IMR-90 (cell line): Measurements from ENCODE around the gene KIAA0232. TPM values are rescaled to one million over a fixed set of nuclear protein-coding genes. Genes with fewer than 3 reads are reported as not detected.
A peak's percentile ranks its signal among the peaks of the same experiment; 100 is the strongest.

ENCODE experiments used
- ATAC-seq: fragments of 200-7000 bp; cut with Tn5 transposase; 2 replicates; pipeline ENCODE4 v1.9.1; 2020; ENCODE audit warnings: low read depth, mild to moderate bottlenecking, moderate library complexity
- BruUV-seq: library from RNA; stranded (reverse); fragments of 400-500 nt; replicated peaks from 2 replicates; lab custom pipeline; 2021; lab: Mats Ljungman, UMichigan
- CTCF ChIA-PET: fragments of 300-600 bp; formaldehyde crosslinking; extraction: SDS; loops from one replicate; lab custom pipeline; 2021; ENCODE audit warnings: antibody characterized with exemption; lab: Yijun Ruan, JAX
- POLR2A ChIA-PET: fragments of 300-600 bp; sonication (Branson Sonifier 250); formaldehyde crosslinking; loops from one replicate; lab custom pipeline; 2022; ENCODE audit warnings: antibody characterized with exemption; ENCODE audit not compliant: unreplicated experiment; lab: Charles Lee
- DNase-seq: peaks from one replicate; pipeline ENCODE4 v3.0.0; 2013
- H2AFZ ChIP-seq: replicated peaks from 2 replicates; pipeline ENCODE3; 2013; ENCODE audit warnings: low read length, mild to moderate bottlenecking; ENCODE audit not compliant: poor library complexity
- H2AK5ac ChIP-seq: 2 replicates; pipeline ENCODE4 v1.6.1; 2013; ENCODE audit warnings: low read depth, low read length, inconsistent platforms
- H2AK9ac ChIP-seq: replicated peaks from 2 replicates; pipeline ENCODE3; 2013; ENCODE audit warnings: mild to moderate bottlenecking, low read depth, low read length, moderate library complexity; ENCODE audit not compliant: poor library complexity
- H2BK120ac ChIP-seq: 2 replicates; pipeline ENCODE4 v1.6.1; 2013; ENCODE audit warnings: low read depth, low read length, inconsistent platforms
- H2BK15ac ChIP-seq: 3 replicates; pipeline ENCODE4 v1.6.1; 2013; ENCODE audit warnings: low read depth, low read length, inconsistent platforms
- H2BK20ac ChIP-seq: 2 replicates; pipeline ENCODE4 v1.6.1; 2013; ENCODE audit warnings: low read depth, mild to moderate bottlenecking, inconsistent platforms, low read length, moderate library complexity
- H2BK5ac ChIP-seq: 2 replicates; pipeline ENCODE4 v1.6.1; 2013; ENCODE audit warnings: mild to moderate bottlenecking, low read depth, low read length, inconsistent platforms; ENCODE audit not compliant: poor library complexity, severe bottlenecking
- H3K14ac ChIP-seq: replicated peaks from 2 replicates; pipeline ENCODE4 v1.6.1; 2013; ENCODE audit warnings: low read depth, low read length, inconsistent platforms
- H3K18ac ChIP-seq: 2 replicates; pipeline ENCODE4 v1.6.1; 2013; ENCODE audit warnings: low read depth, low read length, control low read depth
- H3K23ac ChIP-seq: 2 replicates; pipeline ENCODE4 v1.6.1; 2013; ENCODE audit warnings: low read depth, low read length, inconsistent platforms
- H3K27ac ChIP-seq: 2 replicates; pipeline ENCODE4 v1.5.1; 2013; ENCODE audit warnings: mild to moderate bottlenecking, control low read depth, low read length; ENCODE audit not compliant: insufficient read depth
- H3K27me3 ChIP-seq: 2 replicates; pipeline ENCODE4 v1.6.1; 2013; ENCODE audit warnings: low read length; ENCODE audit not compliant: control insufficient read depth, insufficient read depth
- H3K36me3 ChIP-seq: 2 replicates; pipeline ENCODE4 v1.6.1; 2013; ENCODE audit warnings: low read length, mixed read lengths; ENCODE audit not compliant: control insufficient read depth, insufficient read depth
- H3K4ac ChIP-seq: 2 replicates; pipeline ENCODE4 v1.6.1; 2013; ENCODE audit warnings: low read depth, low read length, inconsistent platforms
- H3K4me1 ChIP-seq: 2 replicates; pipeline ENCODE4 v1.6.1; 2013; ENCODE audit warnings: low read length, mixed read lengths; ENCODE audit not compliant: control insufficient read depth, insufficient read depth
- H3K4me2 ChIP-seq: 2 replicates; pipeline ENCODE4 v1.6.1; 2013; ENCODE audit warnings: low read depth, mild to moderate bottlenecking, control low read depth, low read length, moderate library complexity
- H3K4me3 ChIP-seq: 2 replicates; pipeline ENCODE4 v1.5.1; 2013; ENCODE audit warnings: low read depth, mild to moderate bottlenecking, control low read depth, low read length, moderate library complexity; ENCODE audit not compliant: insufficient read depth
- H3K56ac ChIP-seq: 2 replicates; pipeline ENCODE4 v1.6.1; 2013; ENCODE audit warnings: low read length, inconsistent platforms; ENCODE audit not compliant: insufficient read depth; ENCODE audit errors: extremely low read depth
- H3K79me1 ChIP-seq, 2 experiments: 2 replicates each; pipeline ENCODE4 v1.6.1; 2013; ENCODE audit warnings: low read length in 2 of 2, inconsistent platforms in 1 of 2, low read depth in 1 of 2
- H3K9ac ChIP-seq: 2 replicates; pipeline ENCODE4 v1.6.1; 2013; ENCODE audit warnings: low read depth, low read length, control low read depth
- H3K9me1 ChIP-seq: 2 replicates; pipeline ENCODE4 v1.6.1; 2013; ENCODE audit warnings: low read length, inconsistent platforms; ENCODE audit not compliant: insufficient read depth
- H3K9me3 ChIP-seq: 2 replicates; pipeline ENCODE4 v1.6.1; 2013; ENCODE audit warnings: low read length; ENCODE audit not compliant: control insufficient read depth, insufficient read depth
- H4K20me1 ChIP-seq: 2 replicates; pipeline ENCODE4 v1.6.1; 2013; ENCODE audit warnings: low read length, inconsistent platforms; ENCODE audit not compliant: insufficient read depth
- H4K5ac ChIP-seq: 2 replicates; pipeline ENCODE4 v1.6.1; 2013; ENCODE audit warnings: mild to moderate bottlenecking, low read depth, low read length, control low read depth
- H4K8ac ChIP-seq, 2 experiments: 2 replicates each; pipeline ENCODE4 v1.6.1; 2013; ENCODE audit warnings: low read depth in 2 of 2, low read length in 2 of 2, control low read depth in 1 of 2, inconsistent platforms in 1 of 2
- H4K91ac ChIP-seq: 2 replicates; pipeline ENCODE4 v1.6.1; 2013; ENCODE audit warnings: low read depth, low read length, inconsistent platforms; ENCODE audit not compliant: insufficient read depth
- CEBPB ChIP-seq: IDR thresholded peaks from 2 replicates; pipeline ENCODE4 v1.6.1; 2012; ENCODE audit warnings: low read depth, low read length, improper control_type of control experiment
- ELK1 ChIP-seq: fragments of 150-350 bp; IDR thresholded peaks from 2 replicates; pipeline ENCODE4 v1.6.1; 2016; ENCODE audit warnings: low read depth, mild to moderate bottlenecking, low read length, moderate library complexity, borderline replicate concordance
- POLR2A ChIP-seq: IDR thresholded peaks from 2 replicates; pipeline ENCODE4 v1.6.1; 2012; ENCODE audit warnings: mild to moderate bottlenecking, low read depth, low read length
- RAD21 ChIP-seq: IDR thresholded peaks from 2 replicates; pipeline ENCODE4 v1.6.1; 2012; ENCODE audit warnings: low read length, improper control_type of control experiment
- RCOR1 ChIP-seq: IDR thresholded peaks from 2 replicates; pipeline ENCODE4 v1.6.1; 2012; ENCODE audit warnings: mild to moderate bottlenecking, low read length, improper control_type of control experiment; ENCODE audit not compliant: insufficient replicate concordance
- RFX5 ChIP-seq: IDR thresholded peaks from 2 replicates; pipeline ENCODE4 v1.8.0; 2012; ENCODE audit warnings: low read depth, mild to moderate bottlenecking, low read length, moderate library complexity
- SMC3 ChIP-seq: fragments of 150-350 bp; IDR thresholded peaks from 2 replicates; pipeline ENCODE4 v1.6.1; 2016; ENCODE audit warnings: low read depth, mild to moderate bottlenecking, antibody characterized with exemption, low read length, moderate library complexity
- USF2 ChIP-seq: fragments of 150-350 bp; IDR thresholded peaks from 2 replicates; pipeline ENCODE4 v1.6.1; 2017; ENCODE audit warnings: mild to moderate bottlenecking, antibody characterized with exemption, low read length, low read depth
- WGBS, 2 experiments: methylation state at CpG; one replicate each; pipeline versions ENCODE4 v1.1.5 to v1.1.7; 2013; ENCODE audit warnings: missing lambda C conversion rate in 2 of 2; ENCODE audit not compliant: insufficient read length in 1 of 2; ENCODE audit errors: extremely low coverage in 2 of 2; 5-methylcytosine and 5-hydroxymethylcytosine counted together
- dilution Hi-C: fragments of 300-500 bp; cut with HindIII; formaldehyde crosslinking; loops from one replicate; pipeline ENCODE4 v1.14.3; 2018; ENCODE audit warnings: low sequenced_read_pairs; ENCODE audit not compliant: unreplicated experiment
- in situ Hi-C: fragments of 300-500 bp; cut with MboI; formaldehyde crosslinking; loops from 3 replicates; pipeline ENCODE4 v1.14.3; 2019; ENCODE audit warnings: low sequenced_read_pairs, inconsistent platforms, mixed read lengths
- intact Hi-C: fragments of 100-400 bp; cut with micrococcal nuclease; formaldehyde crosslinking; loops from 2 replicates; pipeline ENCODE4 v1.10.0; 2022
- polyA plus RNA-seq, 3 experiments: library from polyadenylated mRNA; depleted of rRNA; stranded (reverse); fragments of >200 nt; gene quantifications; 2 replicates each; pipeline ENCODE4 v1.2.3, GENCODE V29; 2012; ENCODE audit warnings: low replicate concordance in 1 of 3
- total RNA-seq: library from RNA; depleted of rRNA; stranded (reverse); fragments of >200 nt; gene quantifications from 2 replicates; pipeline ENCODE4 v1.2.3, GENCODE V29; 2012; rRNA removed

The KIAA0232 gene
- total and polyA plus RNA-seq, 2 of the 4 experiments (the other 2 are of a cell fraction), result 6.8 to 19.5 TPM

GRCh38 chr4:6932918-6933317, 150.4 kb downstream of the KIAA0232 start:
- Histone ChIP-seq H3K9ac (no peak overlapping the region), H4K8ac (no peak overlapping the region), H3K79me1 (peaks cover 47 to 54% of the 10 kb centered on the region in 2 experiments), H2AK5ac (no peak overlapping the region), H3K18ac (no peak overlapping the region), H2BK20ac (no peak overlapping the region), H3K4me2 (no peak overlapping the region), H3K9me1 (peaks cover 7% of the 10 kb centered on the region; the same call in 1 of the 2 replicates), H3K56ac (no peak overlapping the region), H4K20me1 (peaks cover 12% of the 10 kb centered on the region), H4K5ac (no peak overlapping the region), H3K4ac (no peak overlapping the region), H2AFZ (peak overlapping the region; percentile 17), H3K9me3 (no peaks in the 10 kb centered on the region), H2BK5ac (no peak overlapping the region), H4K91ac (no peak overlapping the region), H3K4me1 (peaks cover 9% of the 10 kb centered on the region), H2AK9ac (no peak overlapping the region), H3K27me3 (no peaks in the 10 kb centered on the region), H3K27ac (no peak overlapping the region), H2BK120ac (no peak overlapping the region), H3K36me3 (no peaks in the 10 kb centered on the region; the same call in 1 of the 2 replicates), H3K4me3 (no peak overlapping the region), H3K23ac (no peak overlapping the region), H3K14ac (no peak overlapping the region), H2BK15ac (no peak overlapping the region)
- intact Hi-C loops, result no loop called here
- WGBS, 2 experiments, result 76% methylated on average over 3 of the region's 3 CpGs; no CpG with 5 or more reads in 1 of the 2 experiments
- POLR2A ChIA-PET, result no interaction called here
- no TSS peak for BruUV-seq
- ATAC-seq (no peak), DNase-seq (no peak)
- in situ Hi-C loops, result no loop called here
- dilution Hi-C loops, result no loop called here
- TF ChIP-seq RCOR1 (no peak), ELK1 (no peak), USF2 (no peak), POLR2A (no peak), RFX5 (no peak), CEBPB (no peak), SMC3 (no peak), RAD21 (no peak)
- CTCF ChIA-PET, result no interaction called here

Other genes starting within 250 kb of the KIAA0232 start
- 11.9 and 13.4 TPM in 2 replicates for gene MAN2B2, start 207.5 kb upstream of the KIAA0232 start, total RNA-seq
- 33.8 and 34.1 TPM in 2 replicates for gene MAN2B2, start 207.5 kb upstream of the KIAA0232 start, polyA plus RNA-seq (2012; rRNA removed)
- 65.4 and 131 TPM in 2 replicates for gene MRFAP1, start 142.0 kb upstream of the KIAA0232 start, total RNA-seq
- 268 and 279 TPM in 2 replicates for gene MRFAP1, start 142.0 kb upstream of the KIAA0232 start, polyA plus RNA-seq (2012; rRNA removed)
- gene S100P, start 88.8 kb upstream of the KIAA0232 start, total RNA-seq, result not detected in 2 replicates
- not detected in 2 replicates for gene S100P, start 88.8 kb upstream of the KIAA0232 start, polyA plus RNA-seq (2012; rRNA removed)
- 31.7 and 64.2 TPM in 2 replicates for gene MRFAP1L1, start 72.9 kb upstream of the KIAA0232 start, total RNA-seq
- 41.7 and 47.0 TPM in 2 replicates for gene MRFAP1L1, start 72.9 kb upstream of the KIAA0232 start, polyA plus RNA-seq (2012; rRNA removed)
- 8.8 and 13.3 TPM in 2 replicates for gene BLOC1S4, start 66.6 kb upstream of the KIAA0232 start, total RNA-seq
- 22.1 and 24.2 TPM in 2 replicates for gene BLOC1S4, start 66.6 kb upstream of the KIAA0232 start, polyA plus RNA-seq (2012; rRNA removed)
- 40.7 and 48.9 TPM in 2 replicates for gene TBC1D14, start 127.1 kb downstream of the KIAA0232 start, total RNA-seq
- 29.8 and 31.7 TPM in 2 replicates for gene TBC1D14, start 127.1 kb downstream of the KIAA0232 start, polyA plus RNA-seq (2012; rRNA removed)